DND-41 (cell line): ENCODE measurements around the gene TTK.

Source experiments
- ATAC-seq: fragments of 200-7000 bp; cut with Tn5 transposase; 3 replicates; pipeline ENCODE4 v1.9.1; 2021; ENCODE audit warnings: low read depth; ENCODE audit not compliant: insufficient read depth
- DNase-seq: peaks from one replicate; pipeline ENCODE4 v3.0.0-alpha.2; 2020
- H2AFZ ChIP-seq: 2 replicates; pipeline ENCODE4 v1.6.0; 2012; ENCODE audit warnings: low read depth, low read length
- H3K27ac ChIP-seq: 2 replicates; pipeline ENCODE4 v1.5.1; 2012; ENCODE audit warnings: low read length, inconsistent platforms
- H3K27me3 ChIP-seq: fragments of 200-600 bp; sonication (generic); 2 replicates; pipeline ENCODE4 v1.6.0; 2012; ENCODE audit warnings: low read length, mild to moderate bottlenecking, inconsistent platforms; ENCODE audit not compliant: insufficient read depth, poor library complexity
- H3K36me3 ChIP-seq: 2 replicates; pipeline ENCODE4 v1.5.1; 2012; ENCODE audit warnings: low read length, inconsistent platforms; ENCODE audit not compliant: insufficient read depth
- H3K4me1 ChIP-seq: 2 replicates; pipeline ENCODE4 v1.5.1; 2012; ENCODE audit warnings: mild to moderate bottlenecking, low read length; ENCODE audit not compliant: insufficient read depth
- H3K4me2 ChIP-seq: 2 replicates; pipeline ENCODE4 v1.6.0; 2012; ENCODE audit warnings: mild to moderate bottlenecking, moderate library complexity, low read length, inconsistent platforms; ENCODE audit not compliant: insufficient read depth
- H3K4me3 ChIP-seq, 2 experiments: fragments of 200-600 bp in 1 of 2; shearing (Covaris generic) in 1 of 2; 2 replicates each; pipeline ENCODE4 v1.5.1; 2012 to 2016; ENCODE audit warnings: inconsistent platforms in 2 of 2, low read length in 2 of 2, mild to moderate bottlenecking in 2 of 2, low read depth in 1 of 2, moderate library complexity in 1 of 2
- H3K79me2 ChIP-seq: 2 replicates; pipeline ENCODE4 v1.6.0; 2012; ENCODE audit warnings: low read length, inconsistent platforms; ENCODE audit not compliant: insufficient read depth
- H3K9ac ChIP-seq: 2 replicates; pipeline ENCODE4 v1.6.0; 2012; ENCODE audit warnings: low read depth, mild to moderate bottlenecking, inconsistent platforms, low read length, moderate library complexity
- H3K9me3 ChIP-seq: 2 replicates; pipeline ENCODE4 v1.5.1; 2012; ENCODE audit warnings: low read length, moderate library complexity, mild to moderate bottlenecking, inconsistent platforms; ENCODE audit not compliant: insufficient read depth, severe bottlenecking
- H4K20me1 ChIP-seq: 2 replicates; pipeline ENCODE4 v1.6.0; 2012; ENCODE audit warnings: low read length; ENCODE audit not compliant: insufficient read depth
- EZH2 ChIP-seq: IDR thresholded peaks from 3 replicates; pipeline ENCODE4 v1.6.1; 2012; ENCODE audit warnings: borderline replicate concordance, low read depth, mild to moderate bottlenecking, moderate library complexity, low read length, inconsistent platforms; ENCODE audit not compliant: severe bottlenecking
- TF ChIP-seq, protein P1 (sequence below): IDR thresholded peaks from 2 replicates; pipeline ENCODE4 v1.5.1; 2012; ENCODE audit warnings: borderline replicate concordance, low read length, moderate library complexity, mild to moderate bottlenecking; ENCODE audit not compliant: poor library complexity, severe bottlenecking; ENCODE audit errors: extremely low read depth

The TTK gene

DNA sequence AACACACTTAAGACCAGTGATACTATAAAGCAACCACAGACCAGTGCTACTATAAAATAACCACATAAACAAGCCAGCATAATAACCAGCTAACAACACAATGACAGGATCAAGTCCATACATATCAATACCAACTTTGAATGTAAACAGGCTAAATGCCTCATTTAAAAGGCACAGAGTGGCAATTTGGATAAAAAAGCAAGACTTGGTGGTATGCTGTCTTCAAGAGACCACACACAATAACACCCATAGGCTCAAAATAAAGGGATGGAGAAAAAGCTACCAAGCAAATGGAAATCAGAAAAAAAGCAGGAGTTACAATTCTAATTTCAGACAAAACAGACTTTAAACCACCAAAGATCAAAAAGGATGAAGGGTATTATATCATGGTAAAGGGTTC lies 37.3 kb upstream of the TTK start:
- TF ChIP-seq, protein P1, sequence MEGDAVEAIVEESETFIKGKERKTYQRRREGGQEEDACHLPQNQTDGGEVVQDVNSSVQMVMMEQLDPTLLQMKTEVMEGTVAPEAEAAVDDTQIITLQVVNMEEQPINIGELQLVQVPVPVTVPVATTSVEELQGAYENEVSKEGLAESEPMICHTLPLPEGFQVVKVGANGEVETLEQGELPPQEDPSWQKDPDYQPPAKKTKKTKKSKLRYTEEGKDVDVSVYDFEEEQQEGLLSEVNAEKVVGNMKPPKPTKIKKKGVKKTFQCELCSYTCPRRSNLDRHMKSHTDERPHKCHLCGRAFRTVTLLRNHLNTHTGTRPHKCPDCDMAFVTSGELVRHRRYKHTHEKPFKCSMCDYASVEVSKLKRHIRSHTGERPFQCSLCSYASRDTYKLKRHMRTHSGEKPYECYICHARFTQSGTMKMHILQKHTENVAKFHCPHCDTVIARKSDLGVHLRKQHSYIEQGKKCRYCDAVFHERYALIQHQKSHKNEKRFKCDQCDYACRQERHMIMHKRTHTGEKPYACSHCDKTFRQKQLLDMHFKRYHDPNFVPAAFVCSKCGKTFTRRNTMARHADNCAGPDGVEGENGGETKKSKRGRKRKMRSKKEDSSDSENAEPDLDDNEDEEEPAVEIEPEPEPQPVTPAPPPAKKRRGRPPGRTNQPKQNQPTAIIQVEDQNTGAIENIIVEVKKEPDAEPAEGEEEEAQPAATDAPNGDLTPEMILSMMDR, result no peak
- TF ChIP-seq EZH2, result no peak
- Histone ChIP-seq H3K9me3 (peaks cover 13% of the 10 kb centered on the region), H3K27ac (peak overlapping the region; percentile 92), H3K36me3 (no peaks in the 10 kb centered on the region), H3K4me1 (peaks cover 51% of the 10 kb centered on the region), H2AFZ (no peak overlapping the region), H4K20me1 (no peaks in the 10 kb centered on the region), H3K79me2 (no peaks in the 10 kb centered on the region), H3K4me3 (no peak overlapping the region), H3K4me2 (no peak overlapping the region), H3K27me3 (no peaks in the 10 kb centered on the region), H3K9ac (no peak overlapping the region)
- ATAC-seq, result no peak
- DNase-seq, result no peak

DNA sequence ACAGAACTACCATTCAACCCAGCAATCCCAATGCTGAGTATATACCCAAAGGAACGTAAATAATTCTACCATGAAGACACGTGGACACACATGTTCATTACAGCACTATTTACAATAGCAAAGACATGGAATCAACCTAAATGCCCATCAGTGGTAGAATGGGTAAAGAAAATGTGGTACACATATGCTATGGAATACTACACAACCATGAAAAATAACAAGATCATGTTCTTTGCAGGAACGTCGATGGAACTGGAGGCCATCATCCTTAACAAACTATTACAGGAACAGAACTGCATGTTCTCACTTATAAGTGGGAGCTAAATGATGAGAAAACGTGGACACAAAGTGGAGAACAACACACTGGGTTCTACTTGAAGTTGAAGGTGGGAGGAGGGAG lies 34.7 kb upstream of the TTK start:
- ATAC-seq (no peak), DNase-seq (no peak)
- H3K27me3 ChIP-seq, result no peaks in the 10 kb centered on the region
- no peaks in the 10 kb centered on the region for H3K79me2 ChIP-seq
- no peak for TF ChIP-seq EZH2
- TF ChIP-seq, protein P1, result no peak
- no peak overlapping the region for H3K4me2 ChIP-seq
- H3K9ac ChIP-seq, result no peak overlapping the region
- H3K36me3 ChIP-seq, result no peaks in the 10 kb centered on the region
- peaks cover 25% of the 10 kb centered on the region for H3K4me1 ChIP-seq
- no peak overlapping the region for H3K4me3 ChIP-seq
- H3K9me3 ChIP-seq, result peaks cover 10% of the 10 kb centered on the region
- no peaks in the 10 kb centered on the region for H4K20me1 ChIP-seq
- H2AFZ ChIP-seq, result no peak overlapping the region
- no peak overlapping the region for H3K27ac ChIP-seq

DNA sequence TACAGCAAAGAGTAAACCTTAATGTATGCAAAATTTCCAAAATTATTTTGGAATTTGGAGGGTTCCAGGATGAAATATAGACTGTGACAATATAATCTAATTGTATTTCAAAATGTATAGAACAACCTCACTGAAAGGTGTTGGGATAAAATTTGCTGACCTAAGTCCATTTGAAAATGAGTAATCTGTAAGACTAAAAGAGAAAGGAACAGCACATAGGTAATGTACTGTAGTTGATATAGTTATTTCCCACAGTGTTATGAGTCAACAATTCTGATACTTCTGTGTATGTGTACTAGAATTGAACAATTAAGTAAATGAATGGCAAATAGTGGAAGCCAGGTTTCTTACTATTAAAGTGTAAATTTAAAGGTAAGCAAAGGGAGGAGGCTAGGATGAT lies 33.3 kb upstream of the TTK start:
- Histone ChIP-seq H3K9me3 (peaks cover 10% of the 10 kb centered on the region), H3K27me3 (no peaks in the 10 kb centered on the region), H3K9ac (no peak overlapping the region), H3K4me2 (no peak overlapping the region), H3K36me3 (no peaks in the 10 kb centered on the region), H3K27ac (no peak overlapping the region), H3K4me3 (no peak overlapping the region), H4K20me1 (no peaks in the 10 kb centered on the region), H3K4me1 (peaks cover 11% of the 10 kb centered on the region), H3K79me2 (no peaks in the 10 kb centered on the region), H2AFZ (no peak overlapping the region)
- no peak for TF ChIP-seq EZH2
- TF ChIP-seq, protein P1, result no peak
- no peak for DNase-seq
- ATAC-seq, result no peak

DNA sequence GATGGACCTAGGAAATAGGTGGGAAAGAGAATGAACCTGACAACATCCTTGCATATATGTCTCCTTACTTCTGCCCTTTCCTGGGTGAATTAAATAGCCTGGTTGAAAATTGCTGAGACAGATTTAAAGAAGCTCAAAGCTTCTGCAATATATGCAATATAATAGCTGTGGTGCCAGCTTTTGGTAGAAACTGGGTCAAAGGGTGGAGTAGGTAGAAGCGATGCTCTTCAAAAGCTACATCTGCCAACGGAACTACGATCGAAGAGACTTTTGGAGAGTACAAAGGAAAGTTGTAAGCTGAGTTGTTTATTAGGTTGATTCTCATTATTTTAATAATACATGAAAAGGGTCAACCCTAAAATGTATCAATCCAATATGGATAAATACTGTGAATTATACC lies 22.8 kb upstream of the TTK start:
- ATAC-seq, result no peak
- no peaks in the 10 kb centered on the region for H3K27me3 ChIP-seq
- H3K4me3 ChIP-seq, result no peak overlapping the region
- TF ChIP-seq EZH2, result no peak
- TF ChIP-seq, protein P1, result no peak
- 0 out of 2 replicates have a peak overlapping the region, but pooled peaks have one; percentile 5 for H3K27ac ChIP-seq
- no peak overlapping the region for H3K9ac ChIP-seq
- H3K4me2 ChIP-seq, result no peak overlapping the region
- no peaks in the 10 kb centered on the region for H3K36me3 ChIP-seq
- H2AFZ ChIP-seq, result no peak overlapping the region
- no peaks in the 10 kb centered on the region for H3K79me2 ChIP-seq
- no peaks in the 10 kb centered on the region for H3K9me3 ChIP-seq
- no peak for DNase-seq
- no peaks in the 10 kb centered on the region for H4K20me1 ChIP-seq
- H3K4me1 ChIP-seq, result peaks cover 30% of the 10 kb centered on the region
